ENCODE data around the gene ZNF541. TPM values are rescaled to one million over a fixed set of nuclear protein-coding genes. Genes with fewer than 3 reads are reported as not detected.
"Not testable (repeated sequence)": the region's sequence is repeated elsewhere in the genome, so short reads cannot be mapped to it uniquely, and the experiment has no call there.

Gene ZNF541
- total RNA-seq, 2 donors from 2014 or later = 0.20 TPM; not detected in 1

DNA sequence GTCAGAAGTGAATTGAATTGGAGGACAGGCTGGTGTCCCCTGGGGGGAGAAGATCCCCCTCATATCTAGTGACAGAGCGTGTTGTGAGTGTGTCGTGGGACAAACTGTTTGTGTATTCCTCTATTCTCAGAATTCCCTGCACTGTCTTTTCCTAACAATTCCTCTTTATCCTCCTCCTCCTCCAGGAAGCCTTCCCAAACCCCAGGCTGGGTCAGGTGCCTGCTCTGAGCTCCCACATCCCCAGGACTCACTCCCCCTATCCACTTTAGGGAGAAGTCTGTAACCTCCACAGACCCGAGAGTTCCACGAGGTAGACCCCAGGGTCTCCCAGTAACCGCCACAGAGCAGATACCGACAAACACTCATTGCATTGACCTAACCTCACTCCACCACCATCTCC is 20.9 kb upstream of the ZNF541 start:
- H3K27ac ChIP-seq = no peak overlapping the region
- H3K4me1 ChIP-seq = peaks cover 0 to 8% of the 10 kb centered on the region in 2 donors
- no peaks in the 10 kb centered on the region for H3K36me3 ChIP-seq
- DNase-seq (ENCODE audit: low spot score) = no peak
- no peak overlapping the region for H3K4me3 ChIP-seq
- TF ChIP-seq, protein P1, sequence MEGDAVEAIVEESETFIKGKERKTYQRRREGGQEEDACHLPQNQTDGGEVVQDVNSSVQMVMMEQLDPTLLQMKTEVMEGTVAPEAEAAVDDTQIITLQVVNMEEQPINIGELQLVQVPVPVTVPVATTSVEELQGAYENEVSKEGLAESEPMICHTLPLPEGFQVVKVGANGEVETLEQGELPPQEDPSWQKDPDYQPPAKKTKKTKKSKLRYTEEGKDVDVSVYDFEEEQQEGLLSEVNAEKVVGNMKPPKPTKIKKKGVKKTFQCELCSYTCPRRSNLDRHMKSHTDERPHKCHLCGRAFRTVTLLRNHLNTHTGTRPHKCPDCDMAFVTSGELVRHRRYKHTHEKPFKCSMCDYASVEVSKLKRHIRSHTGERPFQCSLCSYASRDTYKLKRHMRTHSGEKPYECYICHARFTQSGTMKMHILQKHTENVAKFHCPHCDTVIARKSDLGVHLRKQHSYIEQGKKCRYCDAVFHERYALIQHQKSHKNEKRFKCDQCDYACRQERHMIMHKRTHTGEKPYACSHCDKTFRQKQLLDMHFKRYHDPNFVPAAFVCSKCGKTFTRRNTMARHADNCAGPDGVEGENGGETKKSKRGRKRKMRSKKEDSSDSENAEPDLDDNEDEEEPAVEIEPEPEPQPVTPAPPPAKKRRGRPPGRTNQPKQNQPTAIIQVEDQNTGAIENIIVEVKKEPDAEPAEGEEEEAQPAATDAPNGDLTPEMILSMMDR (IDR thresholded peaks at IDR 0.05) = no peak
- no peaks in the 10 kb centered on the region for H3K9me3 ChIP-seq
- no peaks in the 10 kb centered on the region for H3K27me3 ChIP-seq

- Histone ChIP-seq H3K36me3 (no peaks in the 10 kb centered on the region), H3K27me3 (no peaks in the 10 kb centered on the region), H3K4me1 (no peaks in the 10 kb centered on the region), H3K9me3 (peaks cover 0 to 5% of the 10 kb centered on the region in 2 donors), H3K27ac (no peak overlapping the region), H3K4me3 (no peak overlapping the region)
- TF ChIP-seq, protein P1 (IDR thresholded peaks at IDR 0.05) = no peak
- DNase-seq (ENCODE audit: low spot score) = no peak
These were observed 16.9 kb upstream of the ZNF541 start for GRCh38 chr19:47589824-47590223.

DNA sequence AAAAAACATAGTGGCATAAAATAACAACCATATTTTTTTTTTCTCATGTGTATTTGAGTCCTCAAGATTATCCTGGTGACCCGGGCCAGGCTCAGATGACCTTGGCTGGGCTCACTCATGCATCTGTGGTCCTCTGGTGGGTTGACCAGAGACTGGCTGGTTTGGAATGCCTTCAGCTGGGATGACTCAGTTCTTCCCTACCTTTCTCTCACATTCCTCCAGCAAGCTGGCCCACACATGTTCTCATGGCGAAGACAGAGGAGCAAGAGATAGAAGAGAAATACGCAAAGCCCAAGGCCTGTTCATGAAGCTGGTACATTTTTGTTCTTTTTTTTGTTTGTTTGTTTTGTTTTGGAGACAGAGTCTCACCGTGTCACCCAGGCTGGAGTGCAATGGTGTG is 14.3 kb upstream of the ZNF541 start:
- H3K4me3 ChIP-seq = no peak overlapping the region
- no peaks in the 10 kb centered on the region for H3K27me3 ChIP-seq
- no peaks in the 10 kb centered on the region for H3K36me3 ChIP-seq
- H3K4me1 ChIP-seq = no peaks in the 10 kb centered on the region
- H3K27ac ChIP-seq = no peak overlapping the region
- TF ChIP-seq, protein P1 (IDR thresholded peaks at IDR 0.05) = no peak
- no peak for DNase-seq (ENCODE audit: low spot score)
- peaks cover 0 to 5% of the 10 kb centered on the region in 2 donors for H3K9me3 ChIP-seq

DNA sequence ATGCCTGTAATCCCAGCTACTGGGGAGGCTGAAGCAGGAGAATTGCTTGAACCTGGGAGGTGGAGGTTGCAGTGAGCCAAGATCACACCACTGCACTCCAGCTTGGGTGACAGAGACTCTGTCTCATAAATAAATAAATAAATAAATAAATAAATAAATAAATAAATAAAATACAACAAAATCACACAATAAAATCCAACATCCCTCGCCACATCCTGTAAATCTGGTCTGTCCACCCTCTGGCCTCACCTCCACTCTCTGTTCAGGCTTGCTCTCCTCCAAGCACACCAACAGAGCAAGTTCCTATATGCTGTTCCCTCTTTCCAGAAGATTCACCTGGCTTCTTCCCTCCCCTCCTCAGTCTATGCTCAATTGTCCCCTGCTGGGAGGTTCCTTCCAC is 10.2 kb upstream of the ZNF541 start:
- not testable (repeated sequence) for DNase-seq (ENCODE audit: low spot score); H3K36me3 ChIP-seq; H3K4me1 ChIP-seq; H3K9me3 ChIP-seq; H3K4me3 ChIP-seq; H3K27ac ChIP-seq; H3K27me3 ChIP-seq

DNA sequence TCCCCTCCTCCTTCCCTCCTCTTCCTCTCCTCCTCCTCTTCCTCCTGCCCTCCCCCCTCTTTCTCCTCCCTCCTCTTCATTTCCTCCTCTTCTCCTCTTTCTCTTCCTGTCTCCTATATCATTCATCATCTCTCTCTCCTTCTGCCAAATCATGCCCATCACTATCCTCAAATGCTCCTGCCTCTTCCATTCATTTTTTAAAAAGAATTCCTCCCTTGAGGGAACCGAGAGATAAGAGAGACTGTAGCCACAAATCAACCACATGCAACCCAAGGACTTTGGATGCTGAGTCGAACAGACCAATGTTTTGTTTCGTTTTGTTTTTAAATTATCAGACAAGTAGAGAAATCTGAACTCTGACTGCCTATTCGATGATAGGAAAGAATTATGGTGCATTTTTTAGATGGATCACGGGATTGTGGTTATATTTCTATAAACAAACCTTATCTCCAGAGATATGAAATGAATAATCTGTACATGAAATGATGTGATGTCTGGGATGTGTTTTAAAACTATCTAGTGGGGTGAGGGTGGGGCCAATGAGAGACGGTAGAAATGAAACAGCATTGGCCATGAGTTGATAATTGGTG is 9.5 kb upstream of the ZNF541 start:
- TF ChIP-seq, protein P1 (IDR thresholded peaks at IDR 0.05) = no peak

GRCh38 chr19:47581605-47582319 is 8.8 kb upstream of the ZNF541 start:
- TF ChIP-seq, protein P1 (IDR thresholded peaks at IDR 0.05) = no peak
- Histone ChIP-seq H3K36me3 (no peaks in the 10 kb centered on the region), H3K27ac (no peak overlapping the region), H3K4me1 (no peaks in the 10 kb centered on the region), H3K9me3 (peaks cover 0 to 5% of the 10 kb centered on the region in 2 donors), H3K4me3 (no peak overlapping the region), H3K27me3 (no peaks in the 10 kb centered on the region)
- no peak for DNase-seq (ENCODE audit: low spot score)

More for the DNA sequence above, 9.5 kb upstream of the ZNF541 start:
- Histone ChIP-seq H3K9me3 (peaks cover 0 to 5% of the 10 kb centered on the region in 2 donors), H3K4me1 (no peaks in the 10 kb centered on the region), H3K36me3 (no peaks in the 10 kb centered on the region), H3K4me3 (no peak overlapping the region), H3K27me3 (no peaks in the 10 kb centered on the region), H3K27ac (no peak overlapping the region)
- no peak for DNase-seq (ENCODE audit: low spot score)

Measured in right atrium auricular region (tissue), 2 donors.